Measurements from ENCODE around the gene PLA2G3. TPM values are rescaled to one million over a fixed set of nuclear protein-coding genes. Genes with fewer than 3 reads are reported as not detected.

PLA2G3 gene
- total RNA-seq, 1 experiment from 2014 or later, result not detected

GRCh38 chr22:31089160-31090100, 50.9 kb downstream of the PLA2G3 start:
- Histone ChIP-seq H3K4me1 (ENCODE audit: control insufficient read depth in 1 of 2, insufficient read depth in 2 of 2, low read length in 2 of 2) (peaks cover 0 to 25% of the 10 kb centered on the region in 2 experiments; a peak in 2 of 4 replicates), H3K9ac (ENCODE audit: low read length) (no peak overlapping the region), H3K36me3 (ENCODE audit: control insufficient read depth in 1 of 2, insufficient read depth in 2 of 2, low read length in 2 of 2) (peaks cover 33 to 44% of the 10 kb centered on the region in 2 experiments; a peak in 3 of 4 replicates), H3K27ac (ENCODE audit: low read depth, low read length) (no peak overlapping the region), H3K4me2 (ENCODE audit: low read length) (no peak overlapping the region), H3K27me3 (ENCODE audit: insufficient read depth, low read length) (no peaks in the 10 kb centered on the region), H4K20me1 (ENCODE audit: insufficient read depth) (no peaks in the 10 kb centered on the region), H2AFZ (ENCODE audit: low read depth, low read length, poor library complexity, severe bottlenecking) (no peak overlapping the region), H3K9me3 (ENCODE audit: control insufficient read depth in 1 of 2, insufficient read depth in 1 of 2, low read depth in 1 of 2, low read length in 2 of 2) (no peaks in the 10 kb centered on the region), H3K79me2 (ENCODE audit: insufficient read depth, low read length) (peaks cover 21% of the 10 kb centered on the region), H3K4me3 (replicated peaks in 1 of 2; ENCODE audit: low read depth in 1 of 2, low read length in 2 of 2) (no peak overlapping the region), H3K9me2 (ENCODE audit: insufficient read depth) (no peaks in the 10 kb centered on the region)
- DNase-seq (ENCODE audit: low read depth, low spot score), result no peak
- CTCF ChIA-PET, result interaction anchor here (0.6 to 1.1 kb wide), 3 partner anchors 18 to 143 kb away, joined by 3 to 4 read pairs (median 4); partner anchors contain the start of gene SELENOM
- RAD21 ChIA-PET (ENCODE audit: low non-redundant PET in 1 of 2, low total read pairs in 2 of 2, uncharacterized antibody in 2 of 2, unreplicated experiment in 2 of 2), result no interaction called here
- POLR2A ChIA-PET, result no interaction called here
- intact Hi-C loops (cut with micrococcal nuclease), result loop anchor here (1.0 to 10.0 kb wide), 3 partner anchors 60 to 665 kb away; partner anchors contain the start of gene MTFP1
- no peak for TF ChIP-seq SP1 (IDR thresholded peaks at IDR 0.05; ENCODE audit: low read depth)
- TF ChIP-seq, protein P1, sequence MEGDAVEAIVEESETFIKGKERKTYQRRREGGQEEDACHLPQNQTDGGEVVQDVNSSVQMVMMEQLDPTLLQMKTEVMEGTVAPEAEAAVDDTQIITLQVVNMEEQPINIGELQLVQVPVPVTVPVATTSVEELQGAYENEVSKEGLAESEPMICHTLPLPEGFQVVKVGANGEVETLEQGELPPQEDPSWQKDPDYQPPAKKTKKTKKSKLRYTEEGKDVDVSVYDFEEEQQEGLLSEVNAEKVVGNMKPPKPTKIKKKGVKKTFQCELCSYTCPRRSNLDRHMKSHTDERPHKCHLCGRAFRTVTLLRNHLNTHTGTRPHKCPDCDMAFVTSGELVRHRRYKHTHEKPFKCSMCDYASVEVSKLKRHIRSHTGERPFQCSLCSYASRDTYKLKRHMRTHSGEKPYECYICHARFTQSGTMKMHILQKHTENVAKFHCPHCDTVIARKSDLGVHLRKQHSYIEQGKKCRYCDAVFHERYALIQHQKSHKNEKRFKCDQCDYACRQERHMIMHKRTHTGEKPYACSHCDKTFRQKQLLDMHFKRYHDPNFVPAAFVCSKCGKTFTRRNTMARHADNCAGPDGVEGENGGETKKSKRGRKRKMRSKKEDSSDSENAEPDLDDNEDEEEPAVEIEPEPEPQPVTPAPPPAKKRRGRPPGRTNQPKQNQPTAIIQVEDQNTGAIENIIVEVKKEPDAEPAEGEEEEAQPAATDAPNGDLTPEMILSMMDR (IDR thresholded peaks at IDR 0.05 in 2 of 3, conservative IDR thresholded peaks at IDR 0.05 in 1 of 3; ENCODE audit: borderline replicate concordance in 1 of 3, insufficient read depth in 1 of 3, low read depth in 2 of 3, low read length in 2 of 3), result peak in 2 of 3 experiments; percentile 82 to 83; a peak in 4 of 6 replicates
- no TSS peak for BruUV-seq (replicated peaks)
- no peak for ATAC-seq

Data from HCT116 (cell line).